Measurements from ENCODE around the gene TSSC4.
"Not testable (repeated sequence)": the region's sequence is repeated elsewhere in the genome, so short reads cannot be mapped to it uniquely, and the experiment has no call there.

Gene TSSC4

GRCh38 chr11:2400069-2400761, at the start of gene TSSC4:
Gene TSSC4 (plus strand): TSS chr11:2400750. CDS start chr11:2402634, 1,884 bp downstream.
- DNase-seq = peak; percentile 100

- no peak for DNase-seq
Observed at GRCh38 chr11:2351701-2352100, 48.8 kb upstream of the TSSC4 start.

- DNase-seq = no peak
Observed at GRCh38 chr11:2352420-2352819, 48.1 kb upstream of the TSSC4 start.

GRCh38 chr11:2355000-2355644, 45.4 kb upstream of the TSSC4 start:
- DNase-seq = no peak

- no peak for DNase-seq
Observed at GRCh38 chr11:2357246-2357645, 43.3 kb upstream of the TSSC4 start.

- DNase-seq = not testable (repeated sequence)
Observed at GRCh38 chr11:2357651-2358050, 42.9 kb upstream of the TSSC4 start.

- DNase-seq = no peak
Observed at GRCh38 chr11:2358754-2359442, 41.7 kb upstream of the TSSC4 start.

- no peak for DNase-seq
Observed at GRCh38 chr11:2359557-2359956, 41.0 kb upstream of the TSSC4 start.

- no peak for DNase-seq
Observed at GRCh38 chr11:2360081-2360642, 40.4 kb upstream of the TSSC4 start.

- DNase-seq = no peak
Observed at GRCh38 chr11:2361565-2361964, 39.0 kb upstream of the TSSC4 start.

GRCh38 chr11:2362414-2362813, 38.1 kb upstream of the TSSC4 start:
- no peak for DNase-seq

- no peak for DNase-seq
Observed at GRCh38 chr11:2363130-2363529, 37.4 kb upstream of the TSSC4 start.

- no peak for DNase-seq
Observed at GRCh38 chr11:2363577-2364370, 36.8 kb upstream of the TSSC4 start.

- not testable (repeated sequence) for DNase-seq
Observed at GRCh38 chr11:2364386-2364785, 36.2 kb upstream of the TSSC4 start.

GRCh38 chr11:2365571-2366210, 34.9 kb upstream of the TSSC4 start:
- DNase-seq = no peak

- DNase-seq = no peak
Observed at GRCh38 chr11:2366276-2366675, 34.3 kb upstream of the TSSC4 start.

GRCh38 chr11:2366733-2367132, 33.8 kb upstream of the TSSC4 start:
- no peak for DNase-seq

GRCh38 chr11:2367266-2368160, 33.0 kb upstream of the TSSC4 start:
- no peak for DNase-seq

GRCh38 chr11:2368178-2368850, 32.2 kb upstream of the TSSC4 start:
- DNase-seq = no peak

GRCh38 chr11:2368851-2369180, 31.7 kb upstream of the TSSC4 start:
- no peak for DNase-seq

GRCh38 chr11:2369320-2369719, 31.2 kb upstream of the TSSC4 start:
- no peak for DNase-seq
